ENCODE data around the gene USP47. TPM values are rescaled to one million over a fixed set of nuclear protein-coding genes. Genes with fewer than 3 reads are reported as not detected.

Gene USP47
- total RNA-seq, 1 experiment from 2014 or later: 45.9 TPM

- peaks cover 48% of the 10 kb centered on the region for H3K27me3 ChIP-seq (replicated peaks; ENCODE audit: insufficient read depth, low read depth, low read length, poor library complexity)
- ChIA-PET CTCF (interaction anchor here (0.6 kb wide), 1 partner anchor 955 kb away, joined by 4 read pairs; no protein-coding TSS in a partner anchor), POLR2A (ENCODE audit: low non-redundant PET) (interaction anchor here (0.8 kb wide), 1 partner anchor 257 kb away, joined by 3 read pairs; no protein-coding TSS in a partner anchor)
- intact Hi-C loops (cut with micrococcal nuclease; ENCODE audit: unreplicated experiment): no loop called here
- H3K27ac ChIP-seq (ENCODE audit: low read depth, low read length, poor library complexity, severe bottlenecking): no peak within 1 kb of the TSS
- DNase-seq (ENCODE audit: low spot score): no peak
- H3K4me1 ChIP-seq (ENCODE audit: insufficient read depth, low read length, poor library complexity, severe bottlenecking): peaks cover 4% of the 10 kb centered on the region
- H3K4me3 ChIP-seq (ENCODE audit: low read depth, low read length, poor library complexity, severe bottlenecking): peak within 1 kb of the TSS; percentile 46
- TF ChIP-seq, protein P1, sequence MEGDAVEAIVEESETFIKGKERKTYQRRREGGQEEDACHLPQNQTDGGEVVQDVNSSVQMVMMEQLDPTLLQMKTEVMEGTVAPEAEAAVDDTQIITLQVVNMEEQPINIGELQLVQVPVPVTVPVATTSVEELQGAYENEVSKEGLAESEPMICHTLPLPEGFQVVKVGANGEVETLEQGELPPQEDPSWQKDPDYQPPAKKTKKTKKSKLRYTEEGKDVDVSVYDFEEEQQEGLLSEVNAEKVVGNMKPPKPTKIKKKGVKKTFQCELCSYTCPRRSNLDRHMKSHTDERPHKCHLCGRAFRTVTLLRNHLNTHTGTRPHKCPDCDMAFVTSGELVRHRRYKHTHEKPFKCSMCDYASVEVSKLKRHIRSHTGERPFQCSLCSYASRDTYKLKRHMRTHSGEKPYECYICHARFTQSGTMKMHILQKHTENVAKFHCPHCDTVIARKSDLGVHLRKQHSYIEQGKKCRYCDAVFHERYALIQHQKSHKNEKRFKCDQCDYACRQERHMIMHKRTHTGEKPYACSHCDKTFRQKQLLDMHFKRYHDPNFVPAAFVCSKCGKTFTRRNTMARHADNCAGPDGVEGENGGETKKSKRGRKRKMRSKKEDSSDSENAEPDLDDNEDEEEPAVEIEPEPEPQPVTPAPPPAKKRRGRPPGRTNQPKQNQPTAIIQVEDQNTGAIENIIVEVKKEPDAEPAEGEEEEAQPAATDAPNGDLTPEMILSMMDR (conservative IDR thresholded peaks at IDR 0.05; ENCODE audit: low read depth, low read length): no peak
- peak; percentile 60 for TF ChIP-seq EZH2 (IDR thresholded peaks at IDR 0.05; ENCODE audit: borderline replicate concordance, low read depth, low read length, poor library complexity, severe bottlenecking)
- BruUV-seq (replicated peaks): no TSS peak
- no peaks in the 10 kb centered on the region for H3K36me3 ChIP-seq (ENCODE audit: insufficient read depth, low read length, poor library complexity, severe bottlenecking)
- H3K9me3 ChIP-seq (ENCODE audit: low read depth, low read length, poor library complexity, severe bottlenecking): no peaks in the 10 kb centered on the region
Observed at GRCh38 chr11:12007769-12008737, 166.3 kb downstream of the USP47 start, which contains the start of gene DKK3. Gene DKK3, minus strand, starts transcription at chr11:12008626. Its CDS starts 44 bp downstream, at chr11:12008582.

Other genes starting within 250 kb of the USP47 start
- gene GALNT18, start 220.0 kb upstream of the USP47 start, total RNA-seq (2021): 0.37 and 0.44 TPM in 2 replicates
- 0.77 and 2.3 TPM in 2 replicates for gene DKK3, start 166.7 kb downstream of the USP47 start, total RNA-seq (2021)